DMS53 (cell line): Measurements from ENCODE around the gene UBR1.
A peak's percentile ranks its signal among the peaks of the same experiment; 100 is the strongest.

Experiments
- DNase-seq: peaks from one replicate; lab custom pipeline; 2025; lab: John Stamatoyannopoulos, UW

The UBR1 gene

GRCh38 chr15:43105778-43106485, at the start of gene UBR1:
Gene UBR1 (minus strand): TSS chr15:43106038. CDS start chr15:43106022, 16 bp downstream.
- peak; percentile 92 for DNase-seq

GRCh38 chr15:43153269-43153668, 47.4 kb upstream of the UBR1 start:
- DNase-seq: no peak

- DNase-seq: no peak
Measured at GRCh38 chr15:43151688-43152087, 45.9 kb upstream of the UBR1 start.

DNA sequence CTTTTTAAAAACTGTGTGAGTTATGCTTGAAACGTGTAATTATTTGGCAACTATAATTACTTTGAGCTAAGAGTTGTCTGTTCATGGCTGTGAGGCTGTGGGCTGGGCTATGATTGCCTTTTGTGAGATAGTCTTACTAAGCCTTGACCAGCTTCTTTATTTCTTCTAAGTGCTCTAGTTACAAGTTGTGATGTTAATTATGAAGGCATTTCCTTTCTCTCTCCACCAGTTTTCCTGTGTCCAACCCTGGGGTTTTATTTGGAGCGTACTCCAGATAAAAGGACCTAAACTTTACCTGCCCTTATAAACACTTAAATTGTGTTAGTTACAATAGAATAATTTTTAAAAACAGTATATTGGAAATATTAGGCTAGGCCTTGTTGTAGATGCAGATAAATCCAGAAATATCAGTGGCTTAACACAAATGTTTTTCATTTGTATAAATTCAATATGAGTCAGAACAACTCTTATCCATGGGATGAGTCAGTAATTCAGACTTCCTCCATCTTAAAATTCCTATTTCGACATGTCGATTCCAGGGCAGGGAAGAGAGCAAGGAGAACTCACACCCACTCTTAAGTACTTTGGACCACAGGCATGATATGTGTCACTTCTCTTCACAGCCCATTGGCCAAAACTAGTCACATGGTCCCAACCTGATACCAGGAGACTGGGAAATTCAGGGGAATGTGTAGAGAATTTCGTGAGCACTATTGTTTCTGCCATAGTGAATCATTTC, 44.5 kb upstream of the UBR1 start:
- peak; percentile 15 for DNase-seq

- DNase-seq: no peak
Measured at GRCh38 chr15:43146184-43146583, 40.3 kb upstream of the UBR1 start.

DNA sequence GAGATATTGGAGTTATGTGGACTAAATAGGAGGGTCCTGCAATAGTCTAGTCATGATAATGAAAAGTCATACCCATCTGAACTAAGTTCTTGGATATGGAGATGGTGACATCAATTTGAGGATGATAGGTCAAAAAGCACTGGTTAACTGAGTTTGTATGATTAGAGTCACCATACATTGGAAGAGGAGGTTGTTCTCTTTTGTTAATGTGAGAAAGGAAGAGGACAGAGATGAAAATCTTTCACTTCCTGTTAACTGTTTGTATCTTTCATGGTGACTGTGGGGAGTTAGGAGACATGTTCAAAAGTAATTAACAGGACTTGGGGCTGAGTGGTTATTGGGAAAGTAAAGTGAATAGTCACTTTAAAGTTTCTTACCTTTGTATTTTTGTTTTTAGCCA, 38.7 kb upstream of the UBR1 start:
- no peak for DNase-seq

GRCh38 chr15:43143203-43143941, 37.5 kb upstream of the UBR1 start:
- no peak for DNase-seq

DNA sequence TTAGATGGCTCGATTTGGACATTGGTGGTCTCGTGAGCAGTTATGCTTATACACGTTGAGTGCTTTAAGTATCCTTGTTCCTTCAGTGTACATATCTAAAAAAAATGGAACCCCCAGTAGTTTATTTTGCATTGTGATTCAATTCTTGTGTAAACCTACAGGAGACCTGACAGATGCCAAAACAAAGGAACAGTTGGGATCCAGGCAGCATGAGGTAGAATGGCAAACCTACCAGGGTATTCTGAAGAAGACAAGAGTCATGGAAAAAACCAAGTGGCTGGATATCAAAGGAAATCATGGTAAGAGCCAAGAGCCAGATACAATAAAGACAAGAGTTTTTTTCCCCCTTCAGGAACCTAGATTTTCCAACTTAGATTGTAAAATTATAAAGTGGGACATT, 29.5 kb upstream of the UBR1 start:
- DNase-seq: peak; percentile 3

DNA sequence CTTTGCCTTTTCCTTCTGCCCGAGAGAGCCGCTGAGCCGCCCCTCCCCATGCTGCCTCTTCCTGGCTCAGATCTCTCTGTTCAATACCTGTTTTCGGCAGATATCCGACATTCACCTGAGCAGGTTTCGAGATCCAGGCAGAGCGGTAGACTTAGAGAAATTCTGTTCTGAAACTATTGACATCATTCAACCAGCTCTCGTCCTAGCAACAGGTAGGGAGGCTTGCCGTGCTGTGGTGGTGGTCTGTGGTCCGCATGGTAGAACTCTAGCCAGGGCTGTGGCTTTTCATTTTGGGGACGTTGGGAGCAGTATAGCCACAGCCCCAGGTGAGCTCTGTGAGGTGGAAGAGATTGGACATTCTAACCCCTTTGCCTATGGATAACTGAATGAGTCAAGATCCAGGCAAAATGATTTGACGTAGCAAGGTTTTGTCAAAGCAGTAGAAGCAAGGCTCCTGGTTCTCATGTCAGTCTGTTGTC, 28.4 kb upstream of the UBR1 start:
- DNase-seq: peak; percentile 52

GRCh38 chr15:43133430-43134156, 27.8 kb upstream of the UBR1 start, which contains the start of gene TMEM62:
Gene TMEM62 (plus strand): TSS chr15:43133586. CDS start chr15:43133803, 217 bp downstream.
- DNase-seq: peak; percentile 95

GRCh38 chr15:43132830-43133429, 27.1 kb upstream of the UBR1 start:
- DNase-seq: peak; percentile 54

- no peak for DNase-seq
Measured at GRCh38 chr15:43128980-43129335, 23.1 kb upstream of the UBR1 start.

DNA sequence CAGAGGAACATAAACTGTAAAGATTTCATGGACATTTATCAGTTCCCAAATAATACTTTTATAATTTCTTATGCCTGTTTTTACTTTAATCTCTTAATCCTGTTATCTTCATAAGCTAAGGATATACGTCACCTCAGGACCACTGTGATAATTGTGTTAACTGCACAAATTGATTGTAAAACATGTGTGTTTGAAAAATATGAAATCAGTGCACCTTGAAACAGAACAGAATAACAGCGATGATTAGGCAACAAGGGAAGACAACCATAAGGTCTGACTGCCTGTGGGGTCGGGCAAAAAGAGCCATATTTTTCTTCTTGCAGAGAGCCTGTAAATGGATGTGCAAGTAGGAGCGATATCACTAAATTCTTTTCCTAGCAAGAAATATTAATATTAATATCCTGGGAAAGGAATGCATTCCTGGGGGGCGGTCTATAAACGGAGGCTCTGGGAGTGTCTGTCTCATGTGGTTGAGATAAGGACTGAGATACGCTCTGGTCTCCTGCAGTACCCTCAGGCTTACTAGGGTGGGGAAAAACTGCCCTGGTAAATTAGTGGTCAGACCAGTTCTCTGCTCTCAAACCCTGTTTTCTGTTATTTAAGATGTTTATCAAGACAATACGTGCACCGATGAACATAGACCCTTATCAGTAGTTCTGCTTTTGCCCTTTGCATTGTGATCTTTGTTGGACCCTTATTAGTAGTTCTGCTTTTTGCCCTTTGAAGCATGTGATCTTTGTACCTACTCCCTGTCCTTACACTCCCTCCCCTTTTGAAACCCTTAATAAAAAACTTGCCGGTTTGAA, 22.5 kb upstream of the UBR1 start:
- DNase-seq: peak; percentile 50

DNA sequence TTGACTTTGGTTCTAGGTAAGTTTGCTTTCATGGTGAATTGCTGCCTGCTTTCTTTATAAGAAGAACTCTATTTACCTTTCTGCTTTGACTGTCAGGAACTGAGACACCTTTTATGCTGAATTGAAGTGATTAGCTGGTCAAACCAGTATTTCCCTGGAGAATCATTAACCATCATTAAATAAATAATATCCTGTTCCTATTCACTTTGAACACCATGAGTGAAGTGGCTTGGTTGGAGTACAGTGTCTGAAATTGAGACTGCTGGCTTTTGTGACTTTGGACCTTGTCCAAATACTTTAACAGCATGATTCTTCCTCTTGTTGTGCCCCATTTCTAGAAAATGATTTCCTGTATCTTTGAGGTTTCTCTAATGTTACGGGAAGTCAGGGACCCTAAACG, 21.9 kb upstream of the UBR1 start:
- DNase-seq: peak; percentile 97

DNA sequence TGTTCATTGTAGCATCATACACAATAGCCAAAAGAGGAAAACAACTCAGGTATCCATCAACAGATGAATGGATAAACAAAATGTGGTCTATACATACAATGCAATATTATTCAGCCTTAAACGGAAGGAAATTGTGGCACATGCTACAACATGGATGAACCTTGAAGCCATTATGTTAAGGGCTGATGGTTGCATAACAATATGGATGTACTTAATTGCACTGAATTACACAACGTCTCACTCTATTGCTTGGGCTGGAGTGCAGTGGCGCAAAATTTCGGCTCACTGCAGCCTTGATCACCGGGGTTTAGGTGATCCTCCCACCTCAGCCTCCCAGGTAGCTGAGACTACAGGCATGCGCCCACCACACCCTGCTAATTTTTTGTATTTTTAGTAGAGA, 20.5 kb upstream of the UBR1 start:
- DNase-seq: no peak

GRCh38 chr15:43125100-43125661, 19.3 kb upstream of the UBR1 start:
- peak; percentile 64 for DNase-seq

DNA sequence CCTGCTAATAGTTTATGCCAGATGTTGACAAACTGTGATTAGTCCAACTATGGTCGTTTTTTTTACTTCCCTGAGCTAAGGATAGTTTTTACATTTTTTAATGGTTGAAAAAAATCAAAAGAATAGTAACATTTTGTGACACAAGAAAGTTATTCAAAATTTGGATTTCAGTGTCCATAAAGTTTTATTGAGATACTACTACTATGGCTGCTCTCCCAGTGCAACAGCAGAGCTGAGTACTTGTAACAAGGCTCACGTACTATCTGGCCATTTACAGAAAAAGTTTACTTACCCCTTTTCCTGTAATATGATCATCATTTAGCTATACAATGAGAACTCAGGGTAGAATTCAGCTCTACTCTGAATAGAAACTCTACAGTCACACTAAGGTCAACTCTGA, 16.0 kb upstream of the UBR1 start:
- DNase-seq: peak; percentile 12

GRCh38 chr15:43118829-43119228, 13.0 kb upstream of the UBR1 start:
- no peak for DNase-seq

DNA sequence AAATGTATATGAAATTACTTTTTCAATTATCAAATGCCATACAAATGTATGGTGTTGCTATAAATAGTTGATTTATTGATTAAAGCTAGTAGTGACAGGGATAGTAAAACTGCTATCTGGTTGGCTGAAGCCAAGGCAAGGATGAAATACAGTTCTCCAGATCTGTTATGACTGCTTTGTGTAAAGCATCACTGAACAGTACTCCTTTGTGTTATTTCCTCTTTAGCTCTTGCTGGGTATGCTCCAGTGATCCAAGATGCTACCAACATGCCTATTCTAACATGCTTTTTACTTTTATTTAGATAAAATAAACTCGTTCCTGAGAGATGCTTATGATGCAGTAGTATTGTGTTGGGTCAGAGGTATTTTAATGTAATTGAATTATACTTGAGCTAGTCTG, 12.4 kb upstream of the UBR1 start:
- DNase-seq: no peak

DNA sequence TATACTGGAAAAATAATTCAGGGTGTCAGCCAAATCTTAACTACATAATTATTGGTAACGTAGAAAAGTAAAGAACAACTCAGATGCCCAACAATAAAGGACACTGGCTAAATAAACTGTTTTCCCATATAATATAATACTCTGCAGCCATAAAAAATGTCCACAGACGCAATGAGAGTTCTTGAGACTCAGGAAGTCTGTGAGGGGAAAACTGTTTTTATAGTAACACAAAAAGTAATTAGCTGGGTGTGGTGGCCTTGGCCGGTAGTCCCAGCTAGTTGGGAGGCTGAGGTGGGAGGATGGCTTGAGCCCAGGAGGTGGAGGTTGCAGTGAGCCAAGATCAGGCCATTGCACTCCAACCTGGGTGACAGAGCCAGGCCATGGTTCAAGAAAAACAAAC, 5.5 kb upstream of the UBR1 start:
- DNase-seq: no peak
